HEK293 (cell line): ENCODE data around the gene DCST2.
A peak's percentile ranks its signal among the peaks of the same experiment; 100 is the strongest.

Experiments used
- CTCF ChIA-PET: fragments of 350-600 bp; formaldehyde crosslinking; extraction: SDS; loops from one replicate; lab custom pipeline; 2021; ENCODE audit warnings: antibody characterized with exemption; lab: Yijun Ruan, JAX
- POLR2A ChIA-PET: fragments of 300-600 bp; formaldehyde crosslinking; extraction: SDS; loops from one replicate; lab custom pipeline; 2020; ENCODE audit warnings: antibody characterized with exemption, inconsistent platforms; lab: Yijun Ruan, JAX
- H3K27ac ChIP-seq: fragments of 200-500 bp; sonication (Bioruptor generic); 2 replicates; pipeline ENCODE4 v1.5.1; 2014; ENCODE audit warnings: low read depth, low read length, control low read depth, inconsistent platforms; ENCODE audit errors: extremely low read depth
- H3K36me3 ChIP-seq, 2 experiments: fragments of 200-500 bp in 1 of 2; sonication (Bioruptor generic) in 1 of 2; 1 replicate in 1 of 2; 2 replicates in 1 of 2; pipeline ENCODE4 v1.5.1; 2014 to 2017; ENCODE audit warnings: inconsistent platforms in 2 of 2, low read length in 2 of 2; ENCODE audit not compliant: control insufficient read depth in 2 of 2, insufficient read depth in 1 of 2
- H3K4me1 ChIP-seq: fragments of 200-500 bp; sonication (Bioruptor generic); 2 replicates; pipeline ENCODE4 v1.5.1; 2014; ENCODE audit warnings: mild to moderate bottlenecking, low read length, inconsistent platforms; ENCODE audit not compliant: control insufficient read depth, insufficient read depth
- H3K4me3 ChIP-seq: 2 replicates; pipeline ENCODE4 v1.5.1; 2011; ENCODE audit warnings: low read depth, mild to moderate bottlenecking, control low read depth, low read length, moderate library complexity
- H3K9me3 ChIP-seq: fragments of 200-500 bp; sonication (Bioruptor generic); 2 replicates; pipeline ENCODE4 v1.5.1; 2014; ENCODE audit warnings: low read depth, low read length, inconsistent platforms; ENCODE audit not compliant: control insufficient read depth, insufficient read depth
- EGR2 ChIP-seq: fragments of 450-650 bp; formaldehyde crosslinking; IDR thresholded peaks from 2 replicates; pipeline ENCODE4 v1.5.1; 2016; ENCODE audit warnings: low read depth, missing biosample characterization, missing genetic modification characterization
- FEZF1 ChIP-seq: fragments of 450-650 bp; formaldehyde crosslinking; IDR thresholded peaks from 2 replicates; pipeline ENCODE4 v1.5.1; 2016; ENCODE audit warnings: missing biosample characterization, missing genetic modification characterization
- IKZF3 ChIP-seq: fragments of 450-650 bp; IDR thresholded peaks from 2 replicates; pipeline ENCODE4 v1.5.0; 2018; ENCODE audit warnings: missing biosample characterization, mild to moderate bottlenecking, missing genetic modification characterization, moderate library complexity
- SP7 ChIP-seq: fragments of 450-650 bp; formaldehyde crosslinking; IDR thresholded peaks from 2 replicates; pipeline ENCODE4 v1.5.1; 2016; ENCODE audit warnings: missing biosample characterization, missing genetic modification characterization
- TCF7L2 ChIP-seq: IDR thresholded peaks from 2 replicates; pipeline ENCODE4 v1.6.1; 2011; ENCODE audit warnings: low read depth, mild to moderate bottlenecking, inconsistent platforms, low read length, moderate library complexity, borderline replicate concordance
- YY2 ChIP-seq: fragments of 450-650 bp; formaldehyde crosslinking; IDR thresholded peaks from 2 replicates; pipeline ENCODE4 v1.5.1; 2016; ENCODE audit warnings: missing biosample characterization, missing genetic modification characterization
- ZFHX2 ChIP-seq: fragments of 450-650 bp; formaldehyde crosslinking; conservative IDR thresholded peaks from 2 replicates; pipeline ENCODE4 v1.5.1; 2016; ENCODE audit warnings: missing biosample characterization, missing genetic modification characterization
- ZNF184 ChIP-seq: fragments of 450-650 bp; IDR thresholded peaks from 2 replicates; pipeline ENCODE4 v1.5.1; 2018; ENCODE audit warnings: missing biosample characterization, mild to moderate bottlenecking, missing genetic modification characterization
- ZNF202 ChIP-seq: fragments of 450-650 bp; formaldehyde crosslinking; IDR thresholded peaks from 2 replicates; pipeline ENCODE4 v1.5.1; 2016; ENCODE audit warnings: missing biosample characterization, missing genetic modification characterization, borderline replicate concordance
- ZNF211 ChIP-seq: fragments of 450-650 bp; formaldehyde crosslinking; IDR thresholded peaks from 2 replicates; pipeline ENCODE4 v1.5.1; 2016; ENCODE audit warnings: low read depth, missing biosample characterization, missing genetic modification characterization
- ZNF416 ChIP-seq: fragments of 450-650 bp; formaldehyde crosslinking; IDR thresholded peaks from 2 replicates; pipeline ENCODE4 v1.5.1; 2016; ENCODE audit warnings: missing biosample characterization, missing genetic modification characterization
- ZNF48 ChIP-seq: fragments of 450-650 bp; formaldehyde crosslinking; IDR thresholded peaks from 2 replicates; pipeline ENCODE4 v1.5.1; 2016; ENCODE audit warnings: missing biosample characterization, missing genetic modification characterization
- ZNF501 ChIP-seq: fragments of 450-650 bp; formaldehyde crosslinking; IDR thresholded peaks from 2 replicates; pipeline ENCODE4 v1.5.1; 2016; ENCODE audit warnings: missing biosample characterization, missing genetic modification characterization
- ZNF549 ChIP-seq: fragments of 450-650 bp; IDR thresholded peaks from 2 replicates; pipeline ENCODE4 v1.5.1; 2018; ENCODE audit warnings: missing biosample characterization, missing genetic modification characterization, mild to moderate bottlenecking, inconsistent platforms, moderate library complexity
- ZNF561 ChIP-seq: fragments of 450-650 bp; IDR thresholded peaks from 2 replicates; pipeline ENCODE4 v1.5.1; 2018; ENCODE audit warnings: missing biosample characterization, missing genetic modification characterization, borderline replicate concordance
- ZNF571 ChIP-seq: fragments of 450-650 bp; formaldehyde crosslinking; IDR thresholded peaks from 2 replicates; pipeline ENCODE4 v1.5.0; 2017; ENCODE audit warnings: missing biosample characterization, missing genetic modification characterization
- ZNF596 ChIP-seq: fragments of 450-650 bp; IDR thresholded peaks from 2 replicates; pipeline ENCODE4 v1.5.0; 2018; ENCODE audit warnings: missing biosample characterization, mild to moderate bottlenecking, missing genetic modification characterization, moderate library complexity
- ZNF600 ChIP-seq: fragments of 450-650 bp; formaldehyde crosslinking; IDR thresholded peaks from 2 replicates; pipeline ENCODE4 v1.5.1; 2016; ENCODE audit warnings: missing biosample characterization, missing genetic modification characterization
- ZNF621 ChIP-seq: fragments of 450-650 bp; formaldehyde crosslinking; IDR thresholded peaks from 2 replicates; pipeline ENCODE4 v1.5.1; 2017; ENCODE audit warnings: missing biosample characterization, missing genetic modification characterization
- ZNF623 ChIP-seq: fragments of 450-650 bp; formaldehyde crosslinking; IDR thresholded peaks from 2 replicates; pipeline ENCODE4 v1.5.1; 2016; ENCODE audit warnings: missing biosample characterization, missing genetic modification characterization
- ZNF670 ChIP-seq: fragments of 450-650 bp; formaldehyde crosslinking; IDR thresholded peaks from 2 replicates; pipeline ENCODE4 v1.5.1; 2016; ENCODE audit warnings: missing biosample characterization, missing genetic modification characterization, low read depth
- ZNF701 ChIP-seq: fragments of 450-650 bp; formaldehyde crosslinking; IDR thresholded peaks from 2 replicates; pipeline ENCODE4 v1.5.1; 2016; ENCODE audit warnings: missing biosample characterization, missing genetic modification characterization
- ZNF768 ChIP-seq: fragments of 450-650 bp; formaldehyde crosslinking; IDR thresholded peaks from 2 replicates; pipeline ENCODE4 v1.5.1; 2018; ENCODE audit warnings: missing biosample characterization, mild to moderate bottlenecking, missing genetic modification characterization
- ZSCAN30 ChIP-seq: fragments of 450-650 bp; IDR thresholded peaks from 2 replicates; pipeline ENCODE4 v1.5.1; 2018; ENCODE audit warnings: missing biosample characterization, mild to moderate bottlenecking, missing genetic modification characterization, moderate library complexity
- TF ChIP-seq, protein P1 (sequence below): fragments of 450-650 bp; formaldehyde crosslinking; IDR thresholded peaks from 2 replicates; pipeline ENCODE4 v1.5.1; 2016; ENCODE audit warnings: missing biosample characterization, missing genetic modification characterization

Gene DCST2

DNA sequence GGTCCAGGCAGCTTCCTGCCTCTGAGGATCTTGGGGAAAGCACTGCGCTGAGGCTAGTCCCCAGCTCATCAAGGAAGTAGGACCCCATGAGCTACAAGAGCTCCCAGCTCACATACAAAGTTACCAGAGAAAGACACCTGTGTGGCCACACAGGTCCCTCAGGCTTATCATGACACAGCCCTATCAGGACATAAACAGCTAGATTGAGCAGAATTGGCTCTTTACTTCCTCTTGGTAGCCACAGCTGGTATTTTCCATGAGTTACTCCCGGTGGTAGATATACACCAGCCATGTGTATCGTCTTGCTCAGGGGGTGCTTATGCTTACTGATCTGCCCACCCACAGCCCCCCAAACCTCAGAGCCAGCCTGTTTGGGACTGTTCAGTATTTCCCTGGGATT, 39.0 kb downstream of the DCST2 start:
- no peaks in the 10 kb centered on the region for H3K9me3 ChIP-seq
- peaks cover under 1% of the 10 kb centered on the region; the same call in 1 of the 2 replicates for H3K4me1 ChIP-seq
- TF ChIP-seq ZNF701 (tag by site-specific recombination) (no peak), FEZF1 (no peak), ZNF670 (no peak), YY2 (tag by site-specific recombination) (no peak), TCF7L2 (no peak), ZNF501 (tag by site-specific recombination) (no peak), SP7 (tag by site-specific recombination) (no peak), ZNF596 (no peak), ZNF571 (tag by site-specific recombination) (no peak), ZNF621 (tag by site-specific recombination) (no peak), ZNF549 (tag by site-specific recombination) (no peak), ZSCAN30 (tag by site-specific recombination) (no peak), ZNF768 (tag by site-specific recombination) (no peak), ZNF48 (tag by site-specific recombination) (no peak), ZNF561 (tag by site-specific recombination) (no peak), ZNF211 (tag by site-specific recombination) (no peak), ZNF416 (tag by site-specific recombination) (no peak), ZNF623 (tag by site-specific recombination) (no peak)
- TF ChIP-seq, protein P1, sequence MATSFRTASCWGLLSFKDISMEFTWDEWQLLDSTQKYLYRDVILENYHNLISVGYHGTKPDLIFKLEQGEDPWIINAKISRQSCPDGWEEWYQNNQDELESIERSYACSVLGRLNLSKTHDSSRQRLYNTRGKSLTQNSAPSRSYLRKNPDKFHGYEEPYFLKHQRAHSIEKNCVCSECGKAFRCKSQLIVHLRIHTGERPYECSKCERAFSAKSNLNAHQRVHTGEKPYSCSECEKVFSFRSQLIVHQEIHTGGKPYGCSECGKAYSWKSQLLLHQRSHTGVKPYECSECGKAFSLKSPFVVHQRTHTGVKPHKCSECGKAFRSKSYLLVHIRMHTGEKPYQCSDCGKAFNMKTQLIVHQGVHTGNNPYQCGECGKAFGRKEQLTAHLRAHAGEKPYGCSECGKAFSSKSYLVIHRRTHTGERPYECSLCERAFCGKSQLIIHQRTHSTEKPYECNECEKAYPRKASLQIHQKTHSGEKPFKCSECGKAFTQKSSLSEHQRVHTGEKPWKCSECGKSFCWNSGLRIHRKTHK (tag by site-specific recombination): no peak
- peaks cover 0 to 20% of the 10 kb centered on the region in 2 experiments; a peak in 2 of 3 replicates for H3K36me3 ChIP-seq
- ChIA-PET CTCF (interaction anchor here (0.6 to 8.9 kb wide), 13 partner anchors 9 to 91 kb away, joined by 3 to 55 read pairs (median 4); partner anchors contain the start of genes FLAD1, PBXIP1, PYGO2 and SHC1), POLR2A (interaction anchor here (0.6 to 3.3 kb wide), 11 partner anchors 9 to 50 kb away, joined by 3 to 28 read pairs (median 4); partner anchors contain the start of genes FLAD1, PBXIP1, PYGO2 and SHC1)
- H3K27ac ChIP-seq: no peak overlapping the region
- H3K4me3 ChIP-seq: no peak overlapping the region

DNA sequence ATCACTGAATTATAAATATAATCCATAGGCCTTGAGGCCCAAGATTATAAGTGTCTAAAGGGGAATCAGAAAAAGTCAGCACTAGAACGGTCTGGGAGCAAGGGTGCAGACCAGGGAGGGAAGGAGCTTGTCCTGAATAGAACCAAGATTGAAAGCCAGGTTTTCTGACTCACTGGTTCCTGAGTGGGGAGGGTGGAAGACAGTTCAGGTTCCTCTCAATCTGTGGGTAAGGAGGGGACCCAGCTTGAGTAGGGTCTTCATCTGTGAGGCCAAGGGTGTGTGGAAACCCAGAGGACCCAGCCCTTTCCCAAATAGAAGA, 39.4 kb downstream of the DCST2 start:
- CTCF ChIA-PET: interaction anchor here (0.6 to 8.9 kb wide), 11 partner anchors 11 to 91 kb away, joined by 3 to 55 read pairs (median 4); partner anchors contain the start of genes FLAD1 and PYGO2
- H3K27ac ChIP-seq: no peak overlapping the region
- H3K4me1 ChIP-seq: no peaks in the 10 kb centered on the region

GRCh38 chr1:154993572-154994268, 39.9 kb downstream of the DCST2 start, which contains the start of gene LENEP:
Gene LENEP (plus strand): TSS chr1:154993586. CDS start chr1:154993608, 22 bp downstream.
- Histone ChIP-seq H3K27ac (no peak within 1 kb of the TSS), H3K4me1 (no peaks in the 10 kb centered on the region), H3K9me3 (no peaks in the 10 kb centered on the region), H3K4me3 (no peak within 1 kb of the TSS), H3K36me3 (peaks cover 0 to 28% of the 10 kb centered on the region in 2 experiments; a peak in 2 of 3 replicates)
- TF ChIP-seq ZFHX2 (tag by site-specific recombination): peak; percentile 43
- TF ChIP-seq EGR2: 0 out of 2 replicates have a peak, but pooled peaks have one; percentile 25
- TF ChIP-seq IKZF3: no peak
- no peak for TF ChIP-seq ZNF184
- TF ChIP-seq, all 188 proteins: peak for 2
- POLR2A ChIA-PET: interaction anchor here (0.8 to 3.3 kb wide), 13 partner anchors 10 to 338 kb away, joined by 3 to 28 read pairs (median 4); partner anchors contain the start of genes CKS1B, FLAD1, PBXIP1 and PYGO2
- CTCF ChIA-PET: interaction anchor here (0.6 to 8.9 kb wide), 12 partner anchors 10 to 92 kb away, joined by 3 to 55 read pairs (median 4); partner anchors contain the start of genes FLAD1 and PYGO2

More for the DNA sequence above, 39.4 kb downstream of the DCST2 start:
- TF ChIP-seq ZNF600 (peak; percentile 49; the same call in 1 of the 2 replicates), ZNF202 (tag by site-specific recombination) (no peak)
- H3K4me3 ChIP-seq: no peak overlapping the region
- POLR2A ChIA-PET: interaction anchor here (0.8 to 3.3 kb wide), 11 partner anchors 11 to 338 kb away, joined by 3 to 28 read pairs (median 4); partner anchors contain the start of genes FLAD1, PBXIP1 and PYGO2
- peaks cover 0 to 23% of the 10 kb centered on the region in 2 experiments; a peak in 2 of 3 replicates for H3K36me3 ChIP-seq
- H3K9me3 ChIP-seq: no peaks in the 10 kb centered on the region
